Choroid plexus epithelial cell (primary cell): ENCODE measurements around the gene PLEKHO2.

Source experiments
- DNase-seq: peaks from one replicate; pipeline ENCODE4 v3.0.0-alpha.2; 2010; ENCODE audit warnings: low read depth
- H3K4me3 ChIP-seq: 2 replicates; pipeline ENCODE4 v1.5.1; 2011; ENCODE audit warnings: low read depth, mild to moderate bottlenecking, control low read depth, low read length, moderate library complexity
- CTCF ChIP-seq: conservative IDR thresholded peaks from 2 replicates; pipeline ENCODE4 v1.5.1; 2011; ENCODE audit warnings: low read depth, mild to moderate bottlenecking, control low read depth, inconsistent platforms, low read length, moderate library complexity

The PLEKHO2 gene

DNA sequence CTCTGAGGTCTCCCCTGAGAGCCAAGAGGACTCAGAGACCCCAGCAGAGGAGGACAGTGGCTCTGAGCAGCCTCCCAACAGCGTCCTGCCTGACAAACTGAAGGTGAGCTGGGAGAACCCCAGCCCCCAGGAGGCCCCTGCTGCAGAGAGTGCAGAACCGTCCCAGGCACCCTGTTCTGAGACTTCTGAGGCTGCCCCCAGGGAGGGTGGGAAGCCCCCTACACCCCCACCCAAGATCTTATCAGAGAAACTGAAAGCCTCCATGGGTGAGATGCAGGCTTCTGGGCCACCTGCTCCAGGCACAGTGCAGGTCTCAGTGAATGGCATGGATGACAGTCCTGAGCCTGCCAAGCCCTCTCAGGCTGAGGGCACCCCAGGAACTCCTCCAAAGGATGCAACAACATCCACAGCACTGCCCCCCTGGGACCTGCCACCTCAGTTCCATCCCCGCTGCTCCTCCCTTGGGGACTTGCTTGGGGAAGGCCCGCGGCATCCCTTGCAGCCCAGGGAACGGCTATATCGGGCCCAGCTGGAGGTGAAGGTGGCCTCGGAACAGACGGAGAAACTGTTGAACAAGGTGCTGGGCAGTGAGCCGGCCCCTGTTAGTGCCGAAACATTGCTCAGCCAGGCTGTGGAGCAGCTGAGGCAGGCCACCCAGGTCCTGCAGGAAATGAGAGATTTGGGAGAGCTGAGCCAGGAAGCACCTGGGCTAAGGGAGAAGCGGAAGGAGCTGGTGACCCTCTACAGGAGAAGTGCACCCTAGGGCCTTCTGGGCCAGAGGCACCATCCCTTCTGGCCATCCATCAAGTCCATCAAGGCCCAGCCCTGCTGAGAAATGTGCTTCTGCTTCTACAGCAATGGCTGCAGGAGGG lies 23.6 kb downstream of the PLEKHO2 start:
- no peak for TF ChIP-seq CTCF

DNA sequence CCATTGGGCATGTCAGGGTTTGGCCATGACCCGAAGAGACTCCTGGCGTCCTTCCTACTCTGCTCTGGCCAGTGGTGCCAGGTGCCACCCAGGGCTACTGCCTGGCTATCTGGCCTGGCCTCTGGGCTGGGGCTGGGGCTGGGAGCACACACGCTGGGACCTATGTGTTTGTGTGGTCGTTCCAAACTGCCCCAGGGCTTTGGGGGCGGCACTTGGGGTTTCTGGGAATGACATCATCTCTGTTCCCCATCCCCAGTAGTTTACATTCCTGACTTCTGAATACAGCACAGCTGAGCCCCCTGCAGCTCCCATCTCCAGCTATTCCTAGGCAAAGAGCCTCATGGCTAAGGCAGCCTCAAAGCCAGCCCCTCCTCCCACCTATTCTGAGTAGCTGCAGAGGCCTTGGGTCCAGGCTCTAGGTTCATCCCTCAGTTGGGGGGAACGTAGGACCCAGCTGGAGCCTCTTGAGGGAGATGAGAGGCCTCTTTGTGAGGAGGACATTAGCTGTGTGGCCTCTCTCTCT lies 24.3 kb downstream of the PLEKHO2 start:
- no peak overlapping the region for H3K4me3 ChIP-seq
- no peak for TF ChIP-seq CTCF

More for the DNA sequence above, 23.6 kb downstream of the PLEKHO2 start:
- DNase-seq: no peak
- H3K4me3 ChIP-seq: no peak overlapping the region

DNA sequence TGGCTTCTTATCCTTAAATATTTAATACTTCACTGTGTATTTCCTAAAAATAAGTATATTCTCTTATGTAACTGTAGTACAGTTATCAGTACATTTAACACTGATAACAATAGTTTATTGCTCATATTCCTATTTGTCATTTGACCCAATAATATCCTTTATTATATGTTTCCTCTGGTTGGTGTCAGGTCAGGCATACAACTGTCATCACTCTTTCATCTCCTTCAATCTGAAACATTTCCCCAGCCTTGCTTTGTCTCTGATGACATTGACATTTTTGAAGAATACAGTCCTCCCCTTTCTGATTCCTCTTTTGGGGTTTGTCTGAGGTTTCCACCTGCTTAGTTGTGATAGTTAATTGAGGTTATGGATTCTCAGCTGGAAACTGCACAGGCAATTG lies 27.8 kb downstream of the PLEKHO2 start:
- no peak overlapping the region for H3K4me3 ChIP-seq
- no peak for TF ChIP-seq CTCF
- DNase-seq: no peak

More for the DNA sequence above, 24.3 kb downstream of the PLEKHO2 start:
- peak; percentile 98 for DNase-seq

GRCh38 chr15:64870353-64870752 lies 28.6 kb downstream of the PLEKHO2 start:
- DNase-seq: no peak
- no peak for TF ChIP-seq CTCF
- H3K4me3 ChIP-seq: no peak overlapping the region

DNA sequence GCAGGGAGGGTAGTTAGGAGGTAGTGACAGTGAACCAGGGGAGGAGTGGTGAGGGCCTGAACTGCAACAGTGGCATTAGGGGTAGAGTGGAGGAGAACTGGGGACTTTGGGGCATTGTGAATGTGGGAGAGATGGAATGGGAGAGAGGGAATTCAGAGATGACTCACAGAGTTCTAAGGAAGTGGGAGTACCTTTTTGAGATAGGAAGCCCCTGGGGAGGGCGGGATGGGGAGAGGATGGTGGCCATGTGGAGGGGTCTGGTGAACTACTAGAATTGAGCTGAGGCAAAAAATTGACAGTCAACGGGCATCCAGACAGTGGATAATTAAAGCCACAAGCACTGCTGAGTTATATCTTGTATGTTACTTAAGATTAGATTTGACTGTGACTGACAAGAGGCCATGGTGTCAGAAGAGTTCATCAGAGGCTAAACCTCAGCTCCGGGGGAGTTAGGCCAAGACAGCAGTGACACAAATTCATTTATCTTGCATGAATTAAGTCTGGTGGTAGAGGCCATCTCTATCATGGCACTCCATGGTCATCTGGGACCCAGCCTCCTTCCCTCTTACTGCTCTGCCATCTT lies 34.0 kb downstream of the PLEKHO2 start:
- H3K4me3 ChIP-seq: no peak overlapping the region
- TF ChIP-seq CTCF: no peak
- DNase-seq: no peak

- no peak overlapping the region for H3K4me3 ChIP-seq
- DNase-seq: peak; percentile 40
- no peak for TF ChIP-seq CTCF
Observed at GRCh38 chr15:64877435-64877834, 35.7 kb downstream of the PLEKHO2 start.

GRCh38 chr15:64878705-64879104 lies 37.0 kb downstream of the PLEKHO2 start:
- no peak for TF ChIP-seq CTCF
- no peak for DNase-seq

More at GRCh38 chr15:64878705-64879104, 37.0 kb downstream of the PLEKHO2 start:
- H3K4me3 ChIP-seq: no peak overlapping the region
